Astrocyte (in vitro differentiated cells and primary cell): ENCODE data around the gene LIPE.

Experiments
- CTCF ChIP-seq: IDR thresholded peaks from 2 replicates; pipeline ENCODE4 v1.5.1; 2011; ENCODE audit warnings: low read depth, mild to moderate bottlenecking, inconsistent platforms, low read length, moderate library complexity; ENCODE audit not compliant: insufficient read depth
- EZH2 ChIP-seq: IDR thresholded peaks from 2 replicates; pipeline ENCODE4 v1.6.1; 2012; ENCODE audit warnings: mild to moderate bottlenecking, low read length, inconsistent platforms; ENCODE audit not compliant: insufficient read depth

- TF ChIP-seq CTCF (no peak), EZH2 (no peak)
Observed at GRCh38 chr19:42362891-42363440, 64.2 kb downstream of the LIPE start.
